GM21737 (cell line): ENCODE results near the gene GSDME.
A peak's percentile ranks its signal among the peaks of the same experiment; 100 is the strongest.
"Not testable (repeated sequence)": the region's sequence is repeated elsewhere in the genome, so short reads cannot be mapped to it uniquely, and the experiment has no call there.

Experiments
- ATAC-seq: cut with Tn5 transposase; IDR thresholded peaks from one replicate; pipeline ENCODE4 v1.9.1; 2021; ENCODE audit warnings: mild to moderate bottlenecking, moderate library complexity; ENCODE audit not compliant: unreplicated experiment

The GSDME gene

DNA sequence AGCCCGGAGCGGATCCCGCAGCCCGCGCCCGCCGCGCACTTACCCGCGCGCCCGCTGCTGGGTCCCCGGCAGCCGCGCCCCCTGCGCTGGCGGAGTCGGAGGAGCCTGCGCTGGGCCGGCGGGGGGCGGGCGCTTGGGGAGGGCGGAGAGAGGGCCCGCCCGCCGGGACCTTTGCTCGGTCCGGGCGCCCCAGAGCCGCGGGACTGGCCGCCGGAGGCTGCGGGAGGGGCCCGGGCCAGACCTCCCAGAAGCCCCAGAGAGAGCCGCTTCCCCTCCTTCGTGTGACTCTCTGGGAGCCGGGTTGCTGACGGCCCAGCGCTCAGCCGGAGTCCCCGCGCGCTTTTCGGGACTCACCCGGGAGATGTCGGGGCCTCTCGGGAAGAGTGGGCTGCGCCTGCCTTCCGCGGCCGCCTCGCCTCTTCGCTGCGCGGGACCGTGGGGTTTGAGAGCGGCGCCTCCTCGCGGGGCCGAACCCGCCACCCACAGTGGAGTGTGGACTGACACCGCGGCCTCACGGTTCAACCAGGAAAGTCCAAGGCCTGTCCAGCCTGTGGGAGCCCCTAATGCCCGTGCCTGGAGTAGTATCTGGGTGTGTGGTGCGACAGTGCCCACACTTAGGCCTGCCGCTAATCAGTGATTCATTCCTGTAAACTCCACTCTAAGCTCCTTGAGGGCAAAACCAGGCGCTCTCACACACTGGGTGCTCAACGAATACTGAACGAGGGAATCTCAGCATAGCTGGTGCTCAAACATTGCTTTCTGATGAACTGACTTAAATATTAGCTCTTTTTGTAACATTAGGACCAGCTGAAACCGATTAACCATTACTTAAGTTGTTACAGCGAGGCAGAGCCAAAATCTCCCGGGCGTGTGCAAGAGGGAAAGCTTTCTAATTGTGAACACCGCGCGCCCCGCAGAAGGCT lies at the start of gene GSDME:
Gene GSDME, minus strand, starts transcription at position 112 of the 923 bp plus-strand sequence. CDS start 7,690 bp downstream, outside the sequence.
- ATAC-seq = peak; percentile 53

DNA sequence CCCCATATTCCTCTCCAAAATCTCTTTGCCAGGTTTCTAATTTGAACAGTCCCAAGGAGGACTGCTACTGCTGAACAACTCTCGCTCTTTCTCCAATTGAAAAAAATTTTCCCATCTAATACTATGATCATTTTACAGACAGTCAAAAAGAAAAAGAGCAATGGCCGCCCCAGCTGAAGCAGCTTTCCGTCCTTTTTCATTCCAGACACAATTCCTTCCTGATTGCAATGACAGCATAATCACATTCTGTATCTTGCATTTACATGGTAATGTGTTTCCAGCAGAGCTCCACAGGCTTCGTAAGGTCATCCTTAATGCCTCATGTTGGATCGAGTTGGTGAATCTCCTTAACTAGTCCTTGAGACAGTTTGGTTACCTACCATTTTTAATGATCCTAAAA lies 45.0 kb upstream of the GSDME start:
- no peak for ATAC-seq

DNA sequence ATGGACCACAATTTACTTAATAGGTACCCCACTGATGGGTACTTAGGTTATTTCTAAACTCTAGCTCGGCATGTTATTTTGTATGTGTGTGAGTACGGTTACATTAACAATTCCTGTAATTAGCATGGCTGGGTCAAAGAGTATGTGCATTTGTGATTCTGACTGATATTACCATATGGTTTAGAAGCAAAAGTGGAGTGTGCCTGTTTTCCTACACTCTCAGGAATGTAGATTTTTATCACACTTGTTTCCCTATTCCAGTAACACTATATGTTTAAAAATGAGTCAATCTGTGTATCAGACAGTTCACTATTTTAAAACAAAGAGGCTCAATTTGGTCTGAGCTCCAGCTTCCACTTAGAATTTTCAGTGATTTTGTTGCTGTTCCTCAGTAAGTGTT lies 44.6 kb upstream of the GSDME start:
- ATAC-seq = no peak

DNA sequence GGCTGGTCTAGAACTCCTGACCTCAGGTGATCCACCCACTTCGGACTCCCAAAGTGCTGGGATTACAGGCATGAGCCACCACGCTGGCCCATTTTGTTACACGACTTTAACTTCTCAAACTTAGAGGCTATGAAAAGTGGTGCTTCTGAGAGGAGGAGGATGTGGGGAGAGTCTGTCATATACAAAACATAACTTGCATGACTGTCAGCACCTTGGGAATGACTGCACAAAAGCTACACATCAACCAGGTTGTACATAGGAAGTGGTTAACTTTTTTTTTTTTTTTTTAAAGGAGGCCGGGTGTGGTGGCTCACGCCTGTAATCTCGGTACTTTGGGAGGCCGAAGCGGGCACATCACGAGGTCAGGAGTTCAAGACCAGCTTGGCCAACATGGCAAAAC lies 43.4 kb upstream of the GSDME start:
- no peak for ATAC-seq

DNA sequence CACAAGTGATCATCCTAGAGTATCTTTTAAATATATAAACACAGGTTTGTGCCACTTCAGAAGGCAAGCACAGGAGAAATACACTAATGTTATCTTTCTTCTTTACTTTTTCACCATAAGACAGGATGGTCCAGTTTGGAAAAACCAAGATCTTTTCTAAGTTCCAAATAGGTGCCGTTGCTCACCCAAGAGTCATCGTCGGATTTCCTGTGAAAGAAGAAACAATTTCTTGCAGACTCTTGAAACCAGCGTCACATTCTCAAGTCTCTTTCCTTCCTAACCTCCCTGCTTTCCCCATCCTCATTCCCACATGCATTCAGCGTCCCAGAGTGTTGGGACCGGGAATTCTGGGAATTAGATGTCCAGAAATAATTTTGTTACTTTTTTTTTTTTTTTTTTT lies 42.8 kb upstream of the GSDME start:
- ATAC-seq = no peak

DNA sequence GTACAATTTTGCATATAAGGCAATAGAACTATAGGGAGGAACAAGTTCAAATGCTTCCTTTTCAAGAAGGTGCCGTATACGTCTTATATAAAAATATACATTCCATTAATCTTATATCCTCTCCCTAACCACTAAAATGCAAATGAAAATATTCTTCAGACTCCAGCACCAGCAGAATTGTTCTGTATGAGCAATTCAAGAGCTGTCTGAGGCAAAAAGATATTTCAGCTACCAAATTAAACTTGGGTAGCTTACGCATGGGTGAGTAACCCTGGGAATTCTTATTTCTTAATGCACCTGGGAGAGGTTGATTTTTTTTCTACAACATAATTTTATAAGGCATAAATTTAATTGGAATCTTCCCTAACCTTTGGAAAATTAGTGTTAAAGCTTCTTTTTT lies 42.2 kb upstream of the GSDME start:
- no peak for ATAC-seq

DNA sequence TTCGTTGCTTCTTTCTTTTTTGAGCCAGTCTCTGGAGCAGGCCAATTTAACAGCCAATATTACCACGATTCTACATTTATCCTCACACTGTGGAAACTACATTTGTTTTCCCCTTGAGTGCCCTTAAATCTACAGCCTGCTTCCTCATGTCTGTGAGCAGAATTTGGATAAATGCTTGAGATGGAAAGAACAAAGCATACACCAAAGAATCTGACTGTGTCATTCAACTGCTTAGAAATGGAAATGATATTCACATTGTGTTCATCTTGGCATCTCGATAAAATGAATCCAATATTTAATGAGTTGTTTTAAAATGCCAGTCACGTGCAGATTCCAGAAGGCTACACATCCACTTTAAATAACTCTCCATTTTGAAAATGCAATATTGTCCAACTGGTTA lies 41.0 kb upstream of the GSDME start:
- ATAC-seq = no peak

DNA sequence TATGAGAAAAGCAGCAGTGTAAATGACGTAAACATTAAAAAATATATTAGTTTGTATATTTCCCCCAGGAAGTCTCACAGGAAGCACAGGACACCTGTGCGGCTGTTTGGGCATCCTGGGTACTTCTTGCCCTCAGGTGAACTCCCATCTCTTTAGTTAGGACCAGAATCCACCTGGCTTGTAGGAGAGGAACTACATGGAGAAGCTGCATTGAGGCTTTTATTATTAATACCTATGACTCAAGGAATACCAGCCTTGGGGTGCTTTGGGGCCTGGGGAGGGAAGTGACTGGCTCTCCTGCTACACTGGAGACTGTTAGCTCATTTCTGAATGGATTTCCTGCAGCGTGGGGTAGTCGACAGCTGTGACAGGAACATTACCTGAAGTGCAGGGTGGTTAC lies 40.0 kb upstream of the GSDME start:
- ATAC-seq = no peak

DNA sequence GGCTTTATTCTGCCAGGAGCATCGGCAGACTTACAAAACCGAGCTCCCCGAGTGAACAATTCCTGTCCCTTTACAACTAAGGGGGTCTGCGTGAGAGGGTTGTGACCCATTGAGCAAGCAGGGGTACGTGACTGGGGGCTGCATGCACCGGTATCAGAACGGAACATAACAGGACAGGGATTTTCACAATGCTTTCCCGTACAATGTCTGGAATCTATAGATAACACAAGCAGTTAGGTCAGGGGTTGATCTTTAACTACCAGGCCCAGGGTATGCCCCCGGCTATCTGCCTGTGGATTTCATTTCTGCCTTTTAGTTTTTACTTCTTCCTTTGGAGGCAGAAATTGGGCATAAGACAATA lies 38.1 kb upstream of the GSDME start:
- no peak for ATAC-seq

DNA sequence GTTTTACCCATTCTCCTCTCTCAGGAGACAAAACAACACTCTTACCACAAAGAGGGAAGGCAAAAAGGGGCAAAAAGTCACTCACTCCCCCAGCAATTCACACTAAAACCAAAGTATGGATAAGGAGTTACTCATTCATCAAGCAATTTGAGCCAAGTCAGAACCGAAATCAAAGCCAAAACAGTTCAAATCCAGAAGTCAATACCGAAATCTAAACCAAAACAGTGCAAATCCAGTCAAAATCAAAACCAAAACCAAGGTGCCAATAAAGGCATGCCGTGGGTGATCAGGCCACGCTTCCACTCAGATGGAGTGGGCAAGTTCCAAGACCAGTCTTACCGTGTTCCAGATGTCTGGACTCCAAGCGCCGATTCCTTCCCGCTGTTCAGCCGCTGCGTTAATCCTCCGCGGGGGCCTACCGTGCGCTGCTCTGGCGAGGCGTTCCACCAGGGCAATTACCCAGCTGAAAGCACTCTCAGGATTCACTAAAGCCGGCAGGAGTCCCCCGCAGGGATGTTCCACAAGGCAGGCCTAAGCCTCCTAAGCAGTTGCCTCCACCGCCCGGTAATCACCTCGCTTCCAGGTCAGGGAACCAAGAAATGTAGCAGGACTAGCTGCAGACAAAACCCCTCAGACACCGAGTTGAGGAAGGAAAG lies 37.6 kb upstream of the GSDME start:
- ATAC-seq = not testable (repeated sequence)

DNA sequence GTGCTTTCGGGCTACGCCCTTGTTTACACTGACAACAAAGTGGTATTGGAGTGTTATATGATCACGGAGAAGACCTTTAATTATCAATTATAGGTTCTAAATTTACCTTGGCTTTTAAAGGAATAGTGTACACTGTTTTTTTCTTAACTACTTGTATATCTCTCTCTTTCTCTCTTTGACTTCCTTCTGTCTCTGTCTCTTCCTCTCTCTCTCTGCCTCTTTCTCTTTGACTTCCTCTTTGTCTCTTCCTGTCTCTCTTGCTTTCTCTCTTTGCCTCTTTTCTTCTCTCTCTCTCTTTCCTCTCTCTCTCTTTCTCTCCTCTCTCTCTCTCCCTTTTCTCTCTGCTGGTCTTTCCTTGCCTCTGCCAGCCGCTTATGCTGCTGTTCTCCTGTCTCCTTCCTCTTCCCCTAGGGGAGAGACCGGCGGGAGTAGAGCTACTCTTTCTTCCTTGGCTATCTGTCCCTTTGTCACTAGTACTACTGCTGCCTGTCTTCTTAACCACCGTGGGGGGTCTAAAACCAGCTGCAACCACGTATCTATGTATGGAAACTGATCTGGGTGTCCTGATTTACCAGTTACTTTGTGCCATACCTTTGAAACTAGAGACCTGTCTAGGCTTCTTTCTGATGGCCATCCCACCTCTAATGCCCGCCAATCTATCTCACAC lies 36.9 kb upstream of the GSDME start:
- ATAC-seq = no peak

DNA sequence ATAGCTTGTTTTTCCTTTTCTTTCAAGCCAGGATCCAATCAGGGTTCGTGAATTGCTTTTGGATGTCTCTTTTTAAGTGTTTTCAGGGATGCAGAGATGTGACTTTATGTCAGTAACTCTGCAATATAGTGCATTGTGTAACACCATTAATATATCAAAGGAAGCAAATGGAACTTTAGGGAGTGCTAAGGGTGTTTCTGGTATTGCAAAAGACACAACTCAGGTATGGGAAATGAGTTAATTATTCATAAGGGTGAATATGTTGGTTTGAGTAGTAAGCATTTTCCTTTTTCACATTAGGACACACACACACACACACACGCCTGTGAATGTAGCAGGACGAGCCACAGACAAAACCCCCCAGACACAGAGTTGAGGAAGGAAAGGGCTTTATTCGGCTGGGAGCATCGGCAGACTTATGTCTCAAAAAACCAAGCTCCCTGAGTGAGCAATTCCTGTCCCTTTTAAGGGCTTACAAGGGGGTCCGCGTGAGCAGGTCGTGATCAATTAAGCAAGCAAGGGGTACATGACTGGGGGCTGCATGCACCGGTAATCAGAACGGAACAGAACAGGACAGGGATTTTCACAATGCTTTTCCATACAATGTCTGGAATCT lies 31.8 kb upstream of the GSDME start:
- no peak for ATAC-seq

DNA sequence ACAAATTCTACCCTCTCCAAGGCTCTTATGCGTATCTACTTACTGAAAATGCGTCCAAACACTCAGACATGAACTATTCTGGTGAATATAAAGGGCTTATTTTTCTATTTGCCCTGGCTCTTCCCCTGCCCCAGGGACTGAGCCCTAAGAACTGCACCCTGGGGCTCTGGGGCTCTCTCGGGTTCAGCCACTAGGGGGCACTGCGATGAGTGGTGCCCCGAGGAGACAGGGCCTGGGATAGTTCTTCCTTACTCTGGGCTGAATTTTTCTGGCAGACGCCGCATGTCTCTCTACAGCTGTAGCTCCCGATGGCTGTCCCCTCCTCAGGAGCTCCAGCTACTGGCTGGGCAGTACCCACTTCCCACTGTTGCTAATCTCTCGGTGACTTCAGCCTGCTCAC lies 30.8 kb upstream of the GSDME start:
- no peak for ATAC-seq

DNA sequence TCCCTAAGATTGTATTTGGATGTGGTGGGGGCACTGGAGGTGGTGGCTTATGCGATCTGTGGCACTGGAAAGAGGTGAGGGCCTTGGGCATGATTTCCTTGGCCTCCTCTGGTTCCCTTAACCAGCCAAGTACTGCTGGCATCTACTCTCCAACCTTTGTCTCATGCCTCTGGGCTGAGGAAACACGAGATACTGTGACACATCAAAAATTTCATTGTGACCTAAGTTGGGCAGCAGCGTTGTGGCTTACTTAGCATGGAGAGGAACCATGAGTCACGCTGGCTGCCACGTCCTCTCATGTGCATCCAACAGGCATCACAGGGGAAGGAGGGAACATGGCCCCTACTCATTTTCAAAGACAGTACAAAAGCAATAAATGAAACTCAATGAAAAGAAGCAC lies 29.7 kb upstream of the GSDME start:
- no peak for ATAC-seq

DNA sequence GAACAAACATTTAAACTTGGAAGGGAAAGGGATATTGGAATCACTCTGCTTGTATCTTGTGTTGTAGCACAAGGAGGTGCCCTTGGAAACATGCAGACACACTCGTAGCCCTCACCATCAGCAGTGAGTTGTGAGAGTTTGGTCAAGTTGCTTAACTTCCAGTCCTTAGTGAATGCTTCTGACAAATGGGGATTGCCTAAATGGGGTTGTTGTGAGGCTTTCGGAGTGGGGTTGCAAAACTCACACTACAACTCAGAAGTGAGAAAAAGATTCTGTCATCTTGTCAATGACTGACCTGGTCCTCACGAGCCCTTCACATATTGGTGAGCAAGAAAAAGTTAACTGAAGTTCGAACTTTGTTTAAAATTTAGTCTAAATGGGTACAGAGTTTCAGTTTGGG lies 29.0 kb upstream of the GSDME start:
- ATAC-seq = no peak

DNA sequence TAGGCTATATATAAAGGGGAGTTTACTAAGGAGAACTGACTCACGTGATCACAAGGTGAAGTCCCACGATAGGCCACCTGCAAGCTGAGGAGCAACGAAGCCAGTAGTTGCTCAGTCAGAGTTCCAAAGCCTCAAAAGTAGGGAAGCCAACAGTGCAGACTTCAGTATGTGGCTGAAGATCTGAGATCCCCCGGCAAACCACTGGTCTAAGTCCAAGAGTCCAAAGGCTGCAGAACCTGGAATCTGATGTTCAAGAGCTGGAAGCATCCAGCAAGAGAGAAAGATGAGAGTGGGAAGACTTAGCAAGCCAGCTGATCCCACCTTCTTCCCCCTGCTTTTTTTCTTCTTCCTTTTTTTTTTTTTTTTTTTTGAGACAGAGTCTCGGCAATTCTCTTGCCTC lies 27.0 kb upstream of the GSDME start:
- ATAC-seq = no peak

DNA sequence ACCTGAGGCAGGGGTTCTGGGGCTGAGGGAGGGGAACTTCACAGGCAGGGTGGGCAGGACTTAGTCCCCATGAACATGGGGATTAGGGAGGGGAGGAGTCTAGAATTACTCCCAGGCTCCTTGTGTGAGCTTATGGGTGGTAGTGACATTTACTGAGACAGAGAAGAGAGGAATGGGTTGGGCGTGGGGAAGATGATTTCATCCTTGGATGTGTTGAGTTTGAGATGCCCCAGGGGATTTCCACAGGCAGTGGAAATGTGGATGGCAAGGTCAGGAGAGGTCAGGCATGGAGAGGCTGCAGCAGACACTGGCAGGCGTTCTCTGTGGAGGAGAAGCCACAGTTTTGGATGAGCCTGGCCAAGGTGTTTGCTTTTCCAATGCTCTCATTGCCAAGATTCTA lies 26.4 kb upstream of the GSDME start:
- no peak for ATAC-seq

DNA sequence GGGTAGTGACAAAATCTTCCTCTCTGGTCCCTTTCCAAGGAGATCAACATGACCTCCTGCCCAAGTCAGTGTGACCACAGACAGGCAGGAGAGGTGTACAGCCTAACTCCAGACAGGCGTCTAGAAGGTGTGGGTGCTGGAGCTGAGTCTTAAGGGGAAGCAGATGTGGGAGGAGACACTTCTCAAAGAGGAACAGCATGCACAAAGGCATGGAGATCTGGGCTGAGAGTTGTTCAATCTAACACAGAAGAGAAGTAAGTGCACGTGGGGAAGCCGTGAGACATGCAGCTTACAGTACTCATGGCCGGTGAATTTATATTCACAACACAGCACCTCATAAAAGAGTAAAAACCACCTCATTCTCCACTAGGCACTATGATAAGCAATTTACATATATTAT lies 23.8 kb upstream of the GSDME start:
- no peak for ATAC-seq

DNA sequence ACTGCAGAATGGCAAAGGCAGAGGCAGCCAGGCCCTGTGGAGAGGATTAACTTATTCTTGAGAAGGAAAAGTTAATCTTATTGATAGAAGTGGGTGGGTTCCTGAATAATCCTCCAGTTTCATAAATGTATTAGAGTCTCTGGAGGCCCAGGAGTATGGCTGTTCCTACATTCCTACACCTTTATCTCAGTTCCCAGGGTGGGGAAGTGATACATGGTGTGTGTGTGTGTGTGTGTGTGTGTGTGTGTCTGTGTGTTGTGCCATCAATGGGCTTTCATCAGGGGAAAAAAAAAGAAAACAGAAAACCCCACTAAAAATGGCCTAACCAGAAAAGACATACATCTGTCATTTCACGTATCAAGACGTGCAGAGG lies 22.0 kb upstream of the GSDME start:
- ATAC-seq = no peak

DNA sequence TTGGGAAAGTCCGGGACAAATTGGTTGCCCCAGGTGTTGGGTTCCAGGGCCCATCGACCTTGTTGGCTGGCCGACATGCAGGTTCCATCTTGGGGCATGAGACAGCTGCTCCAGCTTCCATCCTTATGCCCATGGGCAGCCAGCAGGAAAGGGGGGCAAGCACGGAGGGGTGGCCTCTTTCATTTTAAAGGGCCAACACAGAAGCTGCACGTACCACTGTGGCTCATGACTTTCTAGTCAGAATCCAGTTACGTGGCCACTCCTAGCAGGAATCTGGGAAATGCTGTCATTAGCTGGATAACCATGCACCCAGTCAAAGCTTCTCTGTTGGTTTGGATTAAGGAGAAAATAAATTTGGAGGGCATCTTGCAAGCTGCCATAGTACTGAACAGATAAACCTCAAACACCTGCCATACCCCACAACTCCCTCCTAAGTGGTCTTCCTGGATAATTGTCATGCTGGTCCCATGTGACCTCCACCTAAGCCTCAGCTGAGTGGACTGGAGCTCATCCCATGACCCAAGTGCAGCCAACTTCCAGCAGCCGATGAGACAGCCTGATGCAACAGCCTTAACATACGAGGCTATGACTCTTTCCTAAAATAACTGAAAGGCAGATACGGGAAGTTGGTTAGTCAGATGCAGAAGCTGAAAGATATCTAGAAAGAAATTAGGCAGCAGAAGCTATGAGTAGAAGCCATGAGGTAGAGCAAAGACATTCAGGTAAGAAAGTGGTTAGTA lies 21.4 kb upstream of the GSDME start:
- no peak for ATAC-seq

DNA sequence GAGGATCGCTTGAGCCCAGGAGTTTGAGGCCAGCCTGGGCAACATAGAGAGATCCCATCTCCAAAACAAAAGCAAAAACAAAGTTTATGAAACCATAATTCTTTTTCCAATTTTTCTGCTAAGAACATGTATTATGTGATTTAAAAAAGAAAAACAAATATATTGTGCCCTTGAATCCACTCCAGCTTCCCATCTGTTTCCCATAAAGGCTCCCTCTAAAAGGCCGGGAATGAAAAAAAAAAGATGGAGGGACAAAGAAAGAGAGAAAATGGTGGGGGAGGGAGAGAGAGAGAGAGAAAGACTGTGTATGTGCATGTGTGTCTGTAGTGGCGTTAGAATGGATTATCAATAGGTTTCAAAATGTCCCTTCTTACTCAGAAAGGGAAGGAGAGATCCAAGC lies 20.5 kb upstream of the GSDME start:
- no peak for ATAC-seq
